ENCODE data around the gene POU6F2.
A peak's percentile ranks its signal among the peaks of the same experiment; 100 is the strongest.

Gene POU6F2

GRCh38 chr7:39465055-39465929 lies 487.6 kb downstream of the POU6F2 start:
- peak; percentile 65 for DNase-seq (ENCODE audit: low spot score)
- in situ Hi-C loops (cut with MboI; ENCODE audit: low pct_unique_long_range_greater_than_20kb, low sequenced_read_pairs, unreplicated experiment), result loop anchor here (25.0 kb wide), 1 partner anchor 678 kb away; no protein-coding TSS in a partner anchor
- TF ChIP-seq, protein P1, sequence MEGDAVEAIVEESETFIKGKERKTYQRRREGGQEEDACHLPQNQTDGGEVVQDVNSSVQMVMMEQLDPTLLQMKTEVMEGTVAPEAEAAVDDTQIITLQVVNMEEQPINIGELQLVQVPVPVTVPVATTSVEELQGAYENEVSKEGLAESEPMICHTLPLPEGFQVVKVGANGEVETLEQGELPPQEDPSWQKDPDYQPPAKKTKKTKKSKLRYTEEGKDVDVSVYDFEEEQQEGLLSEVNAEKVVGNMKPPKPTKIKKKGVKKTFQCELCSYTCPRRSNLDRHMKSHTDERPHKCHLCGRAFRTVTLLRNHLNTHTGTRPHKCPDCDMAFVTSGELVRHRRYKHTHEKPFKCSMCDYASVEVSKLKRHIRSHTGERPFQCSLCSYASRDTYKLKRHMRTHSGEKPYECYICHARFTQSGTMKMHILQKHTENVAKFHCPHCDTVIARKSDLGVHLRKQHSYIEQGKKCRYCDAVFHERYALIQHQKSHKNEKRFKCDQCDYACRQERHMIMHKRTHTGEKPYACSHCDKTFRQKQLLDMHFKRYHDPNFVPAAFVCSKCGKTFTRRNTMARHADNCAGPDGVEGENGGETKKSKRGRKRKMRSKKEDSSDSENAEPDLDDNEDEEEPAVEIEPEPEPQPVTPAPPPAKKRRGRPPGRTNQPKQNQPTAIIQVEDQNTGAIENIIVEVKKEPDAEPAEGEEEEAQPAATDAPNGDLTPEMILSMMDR (IDR thresholded peaks at IDR 0.05; ENCODE audit: extremely low read depth, insufficient read depth, missing control alignments), result peak; percentile 77

GRCh38 chr7:39468261-39468660 lies 490.6 kb downstream of the POU6F2 start:
- TF ChIP-seq, protein P1 (IDR thresholded peaks at IDR 0.05; ENCODE audit: extremely low read depth, insufficient read depth, missing control alignments), result no peak
- no peak for DNase-seq (ENCODE audit: low spot score)
- in situ Hi-C loops (cut with MboI; ENCODE audit: low pct_unique_long_range_greater_than_20kb, low sequenced_read_pairs, unreplicated experiment), result loop anchor here (25.0 kb wide), 1 partner anchor 681 kb away; no protein-coding TSS in a partner anchor

DNA sequence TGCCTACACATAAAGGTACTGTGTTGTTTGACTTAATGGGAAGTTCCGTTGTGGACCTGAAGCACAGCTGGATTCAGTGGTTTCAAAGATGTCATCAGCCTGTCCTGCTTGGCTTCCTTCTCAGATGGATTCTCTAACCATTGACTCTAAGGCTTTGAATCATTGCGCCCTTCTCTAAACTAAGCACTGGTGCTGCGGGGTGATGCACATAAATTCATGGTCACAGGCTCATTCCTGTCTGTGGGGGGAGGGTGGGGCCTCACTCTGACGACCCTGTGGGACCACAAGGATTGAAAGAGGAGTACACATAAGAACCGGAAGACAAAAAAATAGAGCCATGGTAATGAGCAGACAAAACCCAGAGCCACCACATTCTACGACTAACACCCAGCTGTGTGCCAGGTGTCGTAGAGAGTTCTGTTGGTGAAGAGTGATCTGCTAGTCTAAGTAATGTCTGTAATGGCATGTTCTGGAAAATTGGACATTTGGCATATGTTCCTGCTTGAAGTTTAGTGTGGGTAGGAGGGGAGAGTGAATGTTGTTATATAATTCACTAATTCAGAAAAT lies 491.2 kb downstream of the POU6F2 start:
- no peak for DNase-seq (ENCODE audit: low spot score)
- TF ChIP-seq, protein P1 (IDR thresholded peaks at IDR 0.05; ENCODE audit: extremely low read depth, insufficient read depth, missing control alignments), result no peak
- in situ Hi-C loops (cut with MboI; ENCODE audit: low pct_unique_long_range_greater_than_20kb, low sequenced_read_pairs, unreplicated experiment), result loop anchor here (25.0 kb wide), 1 partner anchor 682 kb away; no protein-coding TSS in a partner anchor

- DNase-seq (ENCODE audit: low spot score), result no peak
- TF ChIP-seq, protein P1 (IDR thresholded peaks at IDR 0.05; ENCODE audit: extremely low read depth, insufficient read depth, missing control alignments), result no peak
- in situ Hi-C loops (cut with MboI; ENCODE audit: low pct_unique_long_range_greater_than_20kb, low sequenced_read_pairs, unreplicated experiment), result no loop called here
These were observed 503.2 kb downstream of the POU6F2 start for GRCh38 chr7:39480901-39481300.

DNA sequence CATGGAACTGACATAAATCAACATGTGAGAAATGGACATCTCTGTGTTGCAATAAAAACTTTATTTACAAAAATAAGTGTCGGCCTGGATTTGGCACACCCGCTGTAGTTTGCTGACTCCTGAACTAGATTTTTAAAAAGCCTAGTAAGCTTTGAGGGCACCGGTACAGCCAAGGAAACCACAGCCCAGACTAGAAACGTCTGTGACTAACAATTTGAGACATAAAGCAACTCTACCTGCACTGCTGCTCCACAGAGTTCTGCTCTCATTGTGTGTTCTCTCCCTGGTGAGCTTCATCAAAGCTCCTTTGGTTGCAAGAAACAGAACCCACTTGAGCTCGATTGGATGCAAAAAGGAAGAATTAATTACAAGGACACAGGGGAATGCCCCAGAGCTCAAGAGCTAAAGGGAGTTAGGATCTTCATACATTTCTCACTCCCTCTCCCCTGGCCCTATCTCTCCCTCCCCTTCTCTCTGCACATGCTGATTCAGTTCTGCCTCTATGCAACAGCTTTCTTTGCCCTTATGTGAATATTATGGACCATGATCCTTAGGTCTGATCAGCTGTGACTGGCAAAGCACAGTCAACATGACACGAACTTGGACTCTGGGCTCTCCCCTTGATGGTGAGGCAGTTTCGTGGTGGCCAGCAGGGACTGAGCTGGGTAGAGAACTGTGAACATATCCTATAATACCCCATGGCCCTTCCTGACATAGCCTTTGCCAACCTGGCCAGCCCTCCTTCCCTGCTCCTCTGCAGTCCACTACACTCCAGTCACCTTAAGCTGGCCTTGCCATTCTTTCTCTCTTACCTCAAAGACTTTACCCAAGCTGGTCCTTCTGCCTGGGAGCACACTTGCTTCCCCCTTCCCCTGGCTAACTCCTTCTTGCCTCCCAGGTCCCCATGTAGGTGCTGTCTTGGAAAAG lies 511.0 kb downstream of the POU6F2 start:
- DNase-seq (ENCODE audit: low spot score), result no peak
- TF ChIP-seq, protein P1 (IDR thresholded peaks at IDR 0.05; ENCODE audit: extremely low read depth, insufficient read depth, missing control alignments), result no peak
- in situ Hi-C loops (cut with MboI; ENCODE audit: low pct_unique_long_range_greater_than_20kb, low sequenced_read_pairs, unreplicated experiment), result no loop called here

- TF ChIP-seq, protein P1 (IDR thresholded peaks at IDR 0.05; ENCODE audit: extremely low read depth, insufficient read depth, missing control alignments), result no peak
- no peak for DNase-seq (ENCODE audit: low spot score)
- in situ Hi-C loops (cut with MboI; ENCODE audit: low pct_unique_long_range_greater_than_20kb, low sequenced_read_pairs, unreplicated experiment), result no loop called here
These were observed 512.6 kb downstream of the POU6F2 start for GRCh38 chr7:39490296-39490695.
